Panc1 (cell line): ENCODE results near the gene VPREB1. TPM values are rescaled to one million over a fixed set of nuclear protein-coding genes. Genes with fewer than 3 reads are reported as not detected.

Experiments used
- ATAC-seq: fragments of 200-7000 bp; cut with Tn5 transposase; 2 replicates; pipeline ENCODE4 v1.9.1; 2020; ENCODE audit warnings: mild to moderate bottlenecking, moderate library complexity
- BruUV-seq: library from RNA; stranded (reverse); fragments of 400-500 nt; replicated peaks from 2 replicates; lab custom pipeline; 2021; lab: Mats Ljungman, UMichigan
- CTCF ChIA-PET: fragments of 300-600 bp; sonication (Branson Sonifier 250); formaldehyde crosslinking; loops from one replicate; lab custom pipeline; 2022; ENCODE audit warnings: antibody characterized with exemption; lab: Charles Lee
- POLR2A ChIA-PET: fragments of 300-600 bp; sonication (Branson Sonifier 250); formaldehyde crosslinking; loops from one replicate; lab custom pipeline; 2022; ENCODE audit warnings: antibody characterized with exemption; lab: Charles Lee
- DNase-seq: peaks from one replicate; pipeline ENCODE4 v3.0.0-alpha.2; 2010; ENCODE audit warnings: low read depth, low spot score
- H3K27ac ChIP-seq: 2 replicates; pipeline ENCODE4 v1.5.1; 2011; ENCODE audit warnings: mild to moderate bottlenecking, low read length, inconsistent platforms
- H3K27me3 ChIP-seq: fragments of 200-500 bp; sonication (Bioruptor generic); 2 replicates; pipeline ENCODE4 v1.6.0; 2014; ENCODE audit warnings: low read length, inconsistent platforms; ENCODE audit not compliant: control insufficient read depth, insufficient read depth
- H3K36me3 ChIP-seq: fragments of 200-500 bp; sonication (Bioruptor generic); 2 replicates; pipeline ENCODE4 v1.5.1; 2014; ENCODE audit warnings: inconsistent platforms, mild to moderate bottlenecking, low read length, moderate library complexity; ENCODE audit not compliant: control insufficient read depth, insufficient read depth
- H3K4me1 ChIP-seq: 2 replicates; pipeline ENCODE4 v1.5.1; 2011; ENCODE audit warnings: inconsistent platforms, mild to moderate bottlenecking, low read length, moderate library complexity; ENCODE audit not compliant: control insufficient read depth, insufficient read depth
- H3K4me3 ChIP-seq, 2 experiments: 2 replicates each; pipeline ENCODE4 v1.5.1; 2011 to 2012; ENCODE audit warnings: low read depth in 2 of 2, low read length in 2 of 2, mild to moderate bottlenecking in 2 of 2, inconsistent platforms in 1 of 2, moderate library complexity in 1 of 2
- H3K9me3 ChIP-seq: fragments of 200-500 bp; sonication (Bioruptor generic); 2 replicates; pipeline ENCODE4 v1.5.1; 2014; ENCODE audit warnings: low read depth, mild to moderate bottlenecking, inconsistent platforms, low read length, moderate library complexity; ENCODE audit not compliant: control insufficient read depth, insufficient read depth
- CTCF ChIP-seq: fragments of 450-650 bp; IDR thresholded peaks from 2 replicates; pipeline ENCODE4 v1.5.1; 2017; ENCODE audit warnings: mild to moderate bottlenecking
- POLR2AphosphoS5 ChIP-seq: IDR thresholded peaks from 2 replicates; pipeline ENCODE4 v1.6.1; 2012; ENCODE audit warnings: mild to moderate bottlenecking, low read depth, low read length, moderate library complexity
- REST ChIP-seq, 2 experiments: IDR thresholded peaks; 2 replicates each; pipeline ENCODE4 v1.6.1; 2011 to 2012; ENCODE audit warnings: low read depth in 2 of 2, control low read depth in 1 of 2, low read length in 1 of 2, mild to moderate bottlenecking in 1 of 2, moderate library complexity in 1 of 2; ENCODE audit not compliant: insufficient read depth in 1 of 2
- SIN3A ChIP-seq: IDR thresholded peaks from 2 replicates; pipeline ENCODE4 v1.6.1; 2012; ENCODE audit warnings: low read depth, mild to moderate bottlenecking, low read length, moderate library complexity, borderline replicate concordance; ENCODE audit not compliant: insufficient read depth
- TCF7L2 ChIP-seq: IDR thresholded peaks from 2 replicates; pipeline ENCODE4 v1.6.1; 2011; ENCODE audit warnings: mild to moderate bottlenecking, low read depth, low read length, inconsistent platforms
- in situ Hi-C: cut with HindIII; loops from 2 replicates; pipeline ENCODE4 v1.10.0; 2016; ENCODE audit warnings: low sequenced_read_pairs, low pct_unique_long_range_greater_than_20kb
- intact Hi-C: fragments of 100-400 bp; cut with micrococcal nuclease; formaldehyde crosslinking; loops from one replicate; pipeline ENCODE4 v1.10.0; 2022; ENCODE audit not compliant: unreplicated experiment
- total RNA-seq: library from RNA; stranded (reverse); gene quantifications from one replicate; pipeline ENCODE4 v1.2.1, GENCODE V29; 2021; ENCODE audit not compliant: unreplicated experiment

The VPREB1 gene
- total RNA-seq, 1 experiment from 2014 or later = not detected

GRCh38 chr22:22210375-22210774 lies 34.2 kb upstream of the VPREB1 start:
- ChIA-PET CTCF (no interaction called here), POLR2A (no interaction called here)
- intact Hi-C loops (no loop called here), in situ Hi-C loops (no loop called here)
- TF ChIP-seq REST (IDR thresholded peaks at IDR 0.05; ENCODE audit: insufficient read depth in 1 of 2, low read depth in 2 of 2, low read length in 1 of 2) (no peak), CTCF (no peak), TCF7L2 (no peak), POLR2AphosphoS5 (no peak), SIN3A (no peak)
- no peaks in the 10 kb centered on the region for H3K9me3 ChIP-seq
- DNase-seq (peak; percentile 32), ATAC-seq (no peak; the same call in 1 of the 2 replicates)
- H3K27me3 ChIP-seq = no peaks in the 10 kb centered on the region
- no peaks in the 10 kb centered on the region for H3K4me1 ChIP-seq
- H3K27ac ChIP-seq = no peak overlapping the region
- no peaks in the 10 kb centered on the region for H3K36me3 ChIP-seq
- no TSS peak for BruUV-seq
- H3K4me3 ChIP-seq = no peak overlapping the region

- no peak for TF ChIP-seq POLR2AphosphoS5
- no peak for TF ChIP-seq REST (IDR thresholded peaks at IDR 0.05; ENCODE audit: insufficient read depth in 1 of 2, low read depth in 2 of 2, low read length in 1 of 2)
- no peak for TF ChIP-seq TCF7L2
- no peak for TF ChIP-seq SIN3A
- TF ChIP-seq CTCF = no peak
- Histone ChIP-seq H3K4me1 (no peaks in the 10 kb centered on the region), H3K36me3 (no peaks in the 10 kb centered on the region), H3K27ac (no peak overlapping the region), H3K9me3 (no peaks in the 10 kb centered on the region), H3K4me3 (no peak overlapping the region), H3K27me3 (no peaks in the 10 kb centered on the region)
- in situ Hi-C loops = no loop called here
- DNase-seq (no peak), ATAC-seq (no peak)
- intact Hi-C loops = no loop called here
- ChIA-PET POLR2A (no interaction called here), CTCF (no interaction called here)
- no TSS peak for BruUV-seq
Observed at GRCh38 chr22:22210889-22211833, 33.4 kb upstream of the VPREB1 start.
